Liver (tissue), 9 donors: ENCODE data around the gene HRH1. TPM values are rescaled to one million over a fixed set of nuclear protein-coding genes. Genes with fewer than 3 reads are reported as not detected.

Experiments
- DNase-seq: peaks from one replicate; pipeline ENCODE4 v3.0.0-alpha.2; 2017; ENCODE audit warnings: low spot score
- H3K27ac ChIP-seq, 2 donors: one replicate each; pipeline ENCODE4 v1.7.0; 2013; ENCODE audit warnings: inconsistent platforms in 2 of 2, low read length in 2 of 2, control low read depth in 1 of 2, low read depth in 1 of 2, mild to moderate bottlenecking in 1 of 2
- H3K27me3 ChIP-seq, 4 donors: one replicate each; pipeline versions ENCODE4 v1.6.1 to v1.7.0; 2013; ENCODE audit warnings: low read length in 3 of 4, inconsistent platforms in 1 of 4, mild to moderate bottlenecking in 1 of 4, moderate library complexity in 1 of 4; ENCODE audit not compliant: control insufficient read depth in 4 of 4, insufficient read depth in 4 of 4
- H3K36me3 ChIP-seq, 4 donors: one replicate each; pipeline versions ENCODE4 v1.6.1 to v1.7.0; 2013; ENCODE audit warnings: low read length in 3 of 4, mild to moderate bottlenecking in 3 of 4, low read depth in 1 of 4, moderate library complexity in 1 of 4; ENCODE audit not compliant: control insufficient read depth in 4 of 4, insufficient read depth in 3 of 4
- H3K4me1 ChIP-seq, 4 donors: one replicate each; pipeline versions ENCODE4 v1.6.1 to v1.7.0; 2013; ENCODE audit warnings: low read length in 3 of 4, mild to moderate bottlenecking in 3 of 4, moderate library complexity in 1 of 4; ENCODE audit not compliant: control insufficient read depth in 4 of 4, insufficient read depth in 4 of 4
- H3K4me3 ChIP-seq, 3 donors: one replicate each; pipeline versions ENCODE4 v1.6.1 to v1.7.0; 2013; ENCODE audit warnings: low read length in 3 of 3, control low read depth in 1 of 3, low read depth in 1 of 3, mild to moderate bottlenecking in 1 of 3
- H3K9ac ChIP-seq, 2 donors: one replicate each; pipeline ENCODE4 v1.7.0; 2013; ENCODE audit warnings: low read length in 2 of 2, mild to moderate bottlenecking in 2 of 2, moderate library complexity in 2 of 2, control low read depth in 1 of 2, low read depth in 1 of 2
- H3K9me3 ChIP-seq, 4 donors: one replicate each; pipeline versions ENCODE4 v1.6.1 to v1.7.0; 2013; ENCODE audit warnings: low read length in 3 of 4; ENCODE audit not compliant: control insufficient read depth in 4 of 4
- EGR1 ChIP-seq, 2 donors: IDR thresholded peaks; 2 replicates each; pipeline ENCODE4 v1.6.1; 2016 to 2018; ENCODE audit warnings: antibody characterized with exemption in 2 of 2, low read depth in 2 of 2
- FOXA1 ChIP-seq: IDR thresholded peaks from 2 replicates; pipeline ENCODE4 v1.6.1; 2016; ENCODE audit warnings: antibody characterized with exemption
- FOXA2 ChIP-seq: IDR thresholded peaks from 2 replicates; pipeline ENCODE4 v1.6.1; 2016; ENCODE audit warnings: antibody characterized with exemption
- GABPA ChIP-seq, 2 donors: IDR thresholded peaks in 1 of 2; conservative IDR thresholded peaks in 1 of 2; 2 replicates each; pipeline ENCODE4 v1.6.1; 2016; ENCODE audit warnings: antibody characterized with exemption in 2 of 2, mild to moderate bottlenecking in 1 of 2, moderate library complexity in 1 of 2
- HNF4A ChIP-seq, 2 donors: conservative IDR thresholded peaks; 2 replicates each; pipeline ENCODE4 v1.6.1; 2016; ENCODE audit warnings: antibody characterized with exemption in 2 of 2, mild to moderate bottlenecking in 2 of 2
- HNF4G ChIP-seq: IDR thresholded peaks from 2 replicates; pipeline ENCODE4 v1.6.1; 2016; ENCODE audit warnings: antibody characterized with exemption
- JUND ChIP-seq, 2 donors: IDR thresholded peaks; 2 replicates each; pipeline ENCODE4 v1.6.1; 2016; ENCODE audit warnings: antibody characterized with exemption in 2 of 2
- RAD21 ChIP-seq, 2 donors: IDR thresholded peaks; 2 replicates each; pipeline ENCODE4 v1.6.1; 2016; ENCODE audit warnings: antibody characterized with exemption in 2 of 2, mild to moderate bottlenecking in 2 of 2
- RXRA ChIP-seq, 2 donors: IDR thresholded peaks; 2 replicates each; pipeline ENCODE4 v1.6.1; 2017 to 2018; ENCODE audit warnings: antibody characterized with exemption in 2 of 2, mild to moderate bottlenecking in 1 of 2
- SP1 ChIP-seq: IDR thresholded peaks from 2 replicates; pipeline ENCODE4 v1.6.1; 2018; ENCODE audit warnings: antibody characterized with exemption, mild to moderate bottlenecking
- TAF1 ChIP-seq: conservative IDR thresholded peaks from 2 replicates; pipeline ENCODE4 v1.6.1; 2016; ENCODE audit warnings: antibody characterized with exemption, mild to moderate bottlenecking
- YY1 ChIP-seq: IDR thresholded peaks from 2 replicates; pipeline ENCODE4 v1.6.1; 2016; ENCODE audit warnings: antibody characterized with exemption, mild to moderate bottlenecking
- WGBS: extraction: QIAGEN DNeasy Blood & Tissue Kit; methylation state at CpG from one replicate; pipeline ENCODE4 v1.1.7; 2013; 5-methylcytosine and 5-hydroxymethylcytosine counted together
- polyA plus RNA-seq, 2 donors: library from polyadenylated mRNA; stranded (reverse) in 1 of 2; unstranded in 1 of 2; fragments of 200-250 nt in 1 of 2; fragments of >200 nt in 1 of 2; fragmentation: Nextera tagmentation in 1 of 2; extraction: Ambion mirVana in 1 of 2; gene quantifications; one replicate each; pipeline versions ENCODE4 v1.2.1 to v1.2.3, GENCODE V29; 2013 to 2015
- total RNA-seq, 2 donors: library from RNA; depleted of rRNA; stranded (reverse); fragments of >200 nt; gene quantifications; one replicate each; pipeline ENCODE4 v1.2.3, GENCODE V29; 2014
- TF ChIP-seq, protein P1 (sequence below): IDR thresholded peaks from 2 replicates; pipeline ENCODE4 v1.6.1; 2016; ENCODE audit warnings: antibody characterized with exemption
- TF ChIP-seq, protein P2 (sequence below): IDR thresholded peaks from 2 replicates; pipeline ENCODE4 v1.6.1; 2016; ENCODE audit warnings: antibody characterized with exemption, mild to moderate bottlenecking
- TF ChIP-seq, protein P3 (sequence below): fragments of 150-350 bp; IDR thresholded peaks from 2 replicates; pipeline ENCODE4 v1.5.1; 2017; ENCODE audit warnings: improper control_type of control experiment, low read depth, low read length; ENCODE audit not compliant: missing input control
- donor health status: healthy.
- donor health status: healthy.
- donor health status: healthy.
- donor health status: healthy.
- donor health status: healthy.

The HRH1 gene
- total and polyA plus RNA-seq, 4 donors = 0.07 to 1.3 (median 0.31) TPM

DNA sequence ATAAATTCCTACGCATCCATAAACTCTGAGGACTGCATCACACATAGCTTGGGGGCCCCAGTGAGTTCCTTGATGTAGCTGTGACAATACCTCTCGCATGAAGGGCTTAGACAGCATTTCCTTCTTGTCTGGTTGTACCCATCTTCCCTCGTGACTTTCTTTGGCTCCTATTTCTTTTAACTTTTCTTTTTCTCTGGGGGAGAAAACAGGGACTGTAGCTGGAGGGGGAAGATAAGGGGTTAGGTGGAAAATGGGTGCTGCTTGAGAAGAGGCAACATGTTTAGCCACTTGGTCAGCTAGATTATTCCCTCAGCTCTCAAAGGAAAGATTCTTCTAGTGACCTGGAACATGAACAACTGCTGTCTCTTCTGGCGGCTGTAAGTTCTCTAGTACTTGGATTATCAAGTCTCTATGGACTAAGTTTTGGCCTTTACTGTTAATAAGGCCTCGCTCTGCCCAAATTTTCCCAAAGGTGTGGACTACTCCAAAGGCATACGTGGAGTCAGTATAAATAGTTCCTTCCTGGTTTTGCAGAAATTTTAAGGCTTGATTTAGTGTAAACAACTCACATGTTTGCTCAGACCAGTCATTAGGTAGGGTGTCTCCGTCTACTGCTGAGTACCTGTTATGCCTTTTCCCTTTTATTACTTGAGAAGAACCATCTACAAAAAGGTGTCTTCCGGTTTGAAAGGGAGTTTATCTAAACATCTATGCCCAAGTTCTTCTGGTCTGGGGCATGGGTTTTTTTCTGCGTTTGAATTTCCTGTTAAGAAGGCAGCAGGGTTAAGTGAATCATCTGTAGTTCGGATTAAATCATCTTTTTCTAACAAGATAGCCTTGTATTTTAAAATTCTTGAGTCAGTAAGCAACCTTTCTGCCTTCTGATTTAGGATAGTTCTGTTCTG, 96.9 kb downstream of the HRH1 start:
- H3K27ac ChIP-seq = no peak overlapping the region
- TF ChIP-seq, protein P1, sequence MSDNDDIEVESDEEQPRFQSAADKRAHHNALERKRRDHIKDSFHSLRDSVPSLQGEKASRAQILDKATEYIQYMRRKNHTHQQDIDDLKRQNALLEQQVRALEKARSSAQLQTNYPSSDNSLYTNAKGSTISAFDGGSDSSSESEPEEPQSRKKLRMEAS = no peak
- TF ChIP-seq RXRA (IDR thresholded peaks at IDR 0.05) (no peak), FOXA1 (no peak)
- TF ChIP-seq, protein P2, sequence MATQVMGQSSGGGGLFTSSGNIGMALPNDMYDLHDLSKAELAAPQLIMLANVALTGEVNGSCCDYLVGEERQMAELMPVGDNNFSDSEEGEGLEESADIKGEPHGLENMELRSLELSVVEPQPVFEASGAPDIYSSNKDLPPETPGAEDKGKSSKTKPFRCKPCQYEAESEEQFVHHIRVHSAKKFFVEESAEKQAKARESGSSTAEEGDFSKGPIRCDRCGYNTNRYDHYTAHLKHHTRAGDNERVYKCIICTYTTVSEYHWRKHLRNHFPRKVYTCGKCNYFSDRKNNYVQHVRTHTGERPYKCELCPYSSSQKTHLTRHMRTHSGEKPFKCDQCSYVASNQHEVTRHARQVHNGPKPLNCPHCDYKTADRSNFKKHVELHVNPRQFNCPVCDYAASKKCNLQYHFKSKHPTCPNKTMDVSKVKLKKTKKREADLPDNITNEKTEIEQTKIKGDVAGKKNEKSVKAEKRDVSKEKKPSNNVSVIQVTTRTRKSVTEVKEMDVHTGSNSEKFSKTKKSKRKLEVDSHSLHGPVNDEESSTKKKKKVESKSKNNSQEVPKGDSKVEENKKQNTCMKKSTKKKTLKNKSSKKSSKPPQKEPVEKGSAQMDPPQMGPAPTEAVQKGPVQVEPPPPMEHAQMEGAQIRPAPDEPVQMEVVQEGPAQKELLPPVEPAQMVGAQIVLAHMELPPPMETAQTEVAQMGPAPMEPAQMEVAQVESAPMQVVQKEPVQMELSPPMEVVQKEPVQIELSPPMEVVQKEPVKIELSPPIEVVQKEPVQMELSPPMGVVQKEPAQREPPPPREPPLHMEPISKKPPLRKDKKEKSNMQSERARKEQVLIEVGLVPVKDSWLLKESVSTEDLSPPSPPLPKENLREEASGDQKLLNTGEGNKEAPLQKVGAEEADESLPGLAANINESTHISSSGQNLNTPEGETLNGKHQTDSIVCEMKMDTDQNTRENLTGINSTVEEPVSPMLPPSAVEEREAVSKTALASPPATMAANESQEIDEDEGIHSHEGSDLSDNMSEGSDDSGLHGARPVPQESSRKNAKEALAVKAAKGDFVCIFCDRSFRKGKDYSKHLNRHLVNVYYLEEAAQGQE = no peak
- H3K9me3 ChIP-seq = no peaks in the 10 kb centered on the region
- WGBS = 63% methylated on average over 10 of the region's 10 CpGs
- H3K36me3 ChIP-seq = no peaks in the 10 kb centered on the region
- no peak overlapping the region for H3K9ac ChIP-seq
- H3K27me3 ChIP-seq = peaks cover 0 to 2% (median 0%) of the 10 kb centered on the region in 4 donors
- H3K4me3 ChIP-seq = no peak overlapping the region
- no peak for DNase-seq
- H3K4me1 ChIP-seq = no peaks in the 10 kb centered on the region

DNA sequence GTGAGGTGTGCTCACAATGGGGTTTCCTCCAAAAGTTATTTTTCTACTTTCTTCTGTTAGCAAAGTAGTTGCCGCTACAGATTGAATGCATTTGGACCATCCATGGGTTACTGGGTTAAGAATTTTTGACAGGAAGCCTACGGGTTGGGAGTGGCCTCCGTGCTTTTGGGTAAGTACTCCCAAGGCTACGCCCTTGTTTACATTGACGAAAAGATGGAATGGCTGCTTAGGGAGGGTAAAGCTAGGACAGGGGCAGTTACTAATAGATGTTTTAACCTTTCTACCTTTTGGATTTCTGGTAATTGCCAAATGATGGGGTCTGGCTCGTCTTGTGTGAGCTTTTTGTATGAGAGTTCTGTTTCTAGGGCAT, 97.5 kb downstream of the HRH1 start:
- H3K9me3 ChIP-seq = no peaks in the 10 kb centered on the region
- H3K4me3 ChIP-seq = no peak overlapping the region
- peaks cover 0 to 2% (median 0%) of the 10 kb centered on the region in 4 donors for H3K27me3 ChIP-seq
- no peak overlapping the region for H3K9ac ChIP-seq
- 73% methylated on average over 6 of the region's 6 CpGs for WGBS
- TF ChIP-seq FOXA2 (no peak), HNF4G (no peak), RXRA (IDR thresholded peaks at IDR 0.05) (no peak), FOXA1 (no peak), YY1 (no peak), JUND (IDR thresholded peaks at IDR 0.05) (no peak), HNF4A (conservative IDR thresholded peaks at IDR 0.05) (no peak), EGR1 (IDR thresholded peaks at IDR 0.05; ENCODE audit: low read depth in 2 of 2) (no peak), GABPA (IDR thresholded peaks at IDR 0.05 in 1 of 2, conservative IDR thresholded peaks at IDR 0.05 in 1 of 2) (no peak), SP1 (no peak), RAD21 (IDR thresholded peaks at IDR 0.05) (no peak), TAF1 (no peak)
- TF ChIP-seq, protein P3, sequence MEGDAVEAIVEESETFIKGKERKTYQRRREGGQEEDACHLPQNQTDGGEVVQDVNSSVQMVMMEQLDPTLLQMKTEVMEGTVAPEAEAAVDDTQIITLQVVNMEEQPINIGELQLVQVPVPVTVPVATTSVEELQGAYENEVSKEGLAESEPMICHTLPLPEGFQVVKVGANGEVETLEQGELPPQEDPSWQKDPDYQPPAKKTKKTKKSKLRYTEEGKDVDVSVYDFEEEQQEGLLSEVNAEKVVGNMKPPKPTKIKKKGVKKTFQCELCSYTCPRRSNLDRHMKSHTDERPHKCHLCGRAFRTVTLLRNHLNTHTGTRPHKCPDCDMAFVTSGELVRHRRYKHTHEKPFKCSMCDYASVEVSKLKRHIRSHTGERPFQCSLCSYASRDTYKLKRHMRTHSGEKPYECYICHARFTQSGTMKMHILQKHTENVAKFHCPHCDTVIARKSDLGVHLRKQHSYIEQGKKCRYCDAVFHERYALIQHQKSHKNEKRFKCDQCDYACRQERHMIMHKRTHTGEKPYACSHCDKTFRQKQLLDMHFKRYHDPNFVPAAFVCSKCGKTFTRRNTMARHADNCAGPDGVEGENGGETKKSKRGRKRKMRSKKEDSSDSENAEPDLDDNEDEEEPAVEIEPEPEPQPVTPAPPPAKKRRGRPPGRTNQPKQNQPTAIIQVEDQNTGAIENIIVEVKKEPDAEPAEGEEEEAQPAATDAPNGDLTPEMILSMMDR = no peak
- TF ChIP-seq, protein P2 = no peak
- H3K36me3 ChIP-seq = no peaks in the 10 kb centered on the region
- no peaks in the 10 kb centered on the region for H3K4me1 ChIP-seq
- no peak overlapping the region for H3K27ac ChIP-seq
- DNase-seq = no peak
